Measurements from ENCODE around the gene AFF4. TPM values are rescaled to one million over a fixed set of nuclear protein-coding genes. Genes with fewer than 3 reads are reported as not detected.
"Not testable (repeated sequence)": the region's sequence is repeated elsewhere in the genome, so short reads cannot be mapped to it uniquely, and the experiment has no call there.

AFF4 gene, protein sequence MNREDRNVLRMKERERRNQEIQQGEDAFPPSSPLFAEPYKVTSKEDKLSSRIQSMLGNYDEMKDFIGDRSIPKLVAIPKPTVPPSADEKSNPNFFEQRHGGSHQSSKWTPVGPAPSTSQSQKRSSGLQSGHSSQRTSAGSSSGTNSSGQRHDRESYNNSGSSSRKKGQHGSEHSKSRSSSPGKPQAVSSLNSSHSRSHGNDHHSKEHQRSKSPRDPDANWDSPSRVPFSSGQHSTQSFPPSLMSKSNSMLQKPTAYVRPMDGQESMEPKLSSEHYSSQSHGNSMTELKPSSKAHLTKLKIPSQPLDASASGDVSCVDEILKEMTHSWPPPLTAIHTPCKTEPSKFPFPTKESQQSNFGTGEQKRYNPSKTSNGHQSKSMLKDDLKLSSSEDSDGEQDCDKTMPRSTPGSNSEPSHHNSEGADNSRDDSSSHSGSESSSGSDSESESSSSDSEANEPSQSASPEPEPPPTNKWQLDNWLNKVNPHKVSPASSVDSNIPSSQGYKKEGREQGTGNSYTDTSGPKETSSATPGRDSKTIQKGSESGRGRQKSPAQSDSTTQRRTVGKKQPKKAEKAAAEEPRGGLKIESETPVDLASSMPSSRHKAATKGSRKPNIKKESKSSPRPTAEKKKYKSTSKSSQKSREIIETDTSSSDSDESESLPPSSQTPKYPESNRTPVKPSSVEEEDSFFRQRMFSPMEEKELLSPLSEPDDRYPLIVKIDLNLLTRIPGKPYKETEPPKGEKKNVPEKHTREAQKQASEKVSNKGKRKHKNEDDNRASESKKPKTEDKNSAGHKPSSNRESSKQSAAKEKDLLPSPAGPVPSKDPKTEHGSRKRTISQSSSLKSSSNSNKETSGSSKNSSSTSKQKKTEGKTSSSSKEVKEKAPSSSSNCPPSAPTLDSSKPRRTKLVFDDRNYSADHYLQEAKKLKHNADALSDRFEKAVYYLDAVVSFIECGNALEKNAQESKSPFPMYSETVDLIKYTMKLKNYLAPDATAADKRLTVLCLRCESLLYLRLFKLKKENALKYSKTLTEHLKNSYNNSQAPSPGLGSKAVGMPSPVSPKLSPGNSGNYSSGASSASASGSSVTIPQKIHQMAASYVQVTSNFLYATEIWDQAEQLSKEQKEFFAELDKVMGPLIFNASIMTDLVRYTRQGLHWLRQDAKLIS
- 40.5 and 40.8 TPM in 2 replicates for total RNA-seq (2014; rRNA removed; shearing (Covaris generic))
- 28.3 and 43.6 TPM in 2 replicates for polyA plus RNA-seq (2015; cell fraction: cytosol; rRNA removed)
- 50.2 and 52.1 TPM in 2 replicates for polyA plus RNA-seq (2015; cell fraction: nucleus; rRNA removed)

DNA sequence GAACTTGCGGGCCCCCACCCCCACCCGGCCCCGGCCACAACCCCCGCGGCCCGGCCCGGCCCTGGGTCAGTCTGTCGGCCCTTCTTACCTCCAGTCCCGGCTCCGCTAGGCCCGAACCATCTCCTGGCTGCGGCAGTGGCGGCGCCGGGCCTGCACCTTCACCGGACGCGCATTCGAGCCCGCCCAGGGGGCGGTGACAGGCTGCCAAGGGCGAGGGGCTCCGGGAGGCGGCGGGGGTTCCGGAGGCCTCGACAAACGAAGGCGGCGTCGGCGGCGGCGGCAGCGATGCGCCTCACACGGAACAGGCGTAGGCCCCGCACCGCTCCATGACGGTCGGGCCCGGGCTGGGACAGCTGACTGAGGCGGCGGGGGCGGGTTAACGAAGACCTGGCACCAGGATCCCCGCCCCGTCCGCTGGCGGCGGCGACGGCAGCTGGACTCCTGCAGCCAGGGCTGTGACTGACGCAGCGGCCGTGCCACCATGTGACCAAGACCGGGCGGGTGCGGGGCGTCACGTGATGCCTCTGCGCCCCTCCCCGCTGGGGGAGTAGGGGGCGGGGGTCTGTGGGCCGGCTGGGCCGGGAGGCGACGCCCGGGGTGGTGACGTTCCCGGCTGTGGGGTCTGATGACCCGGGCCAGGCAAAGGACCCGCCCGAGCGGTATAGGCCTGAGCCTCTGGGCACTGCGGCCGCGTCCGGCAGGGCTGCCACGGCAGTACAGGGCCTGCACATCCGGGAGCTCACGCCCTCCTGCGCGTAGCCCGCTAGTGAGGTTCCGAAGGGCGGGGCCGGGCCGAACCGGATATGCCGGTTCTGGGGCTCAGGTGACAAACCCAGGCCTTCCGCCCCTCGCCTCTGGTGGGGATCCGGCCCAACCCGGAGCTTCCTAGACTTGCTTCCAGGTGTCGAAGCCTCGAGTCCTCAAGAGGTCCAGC is at the start of gene AFF4:
TSS of gene AFF4 (minus strand) at position 464 of the 934 bp plus-strand sequence. CDS start 26,445 bp downstream, outside the sequence.
- peak; percentile 93 for DNase-seq (ENCODE audit: low read depth, low spot score)
- in situ Hi-C loops (cut with HindIII; ENCODE audit: low pct_unique_long_range_greater_than_20kb, low sequenced_read_pairs), result no loop called here

DNA sequence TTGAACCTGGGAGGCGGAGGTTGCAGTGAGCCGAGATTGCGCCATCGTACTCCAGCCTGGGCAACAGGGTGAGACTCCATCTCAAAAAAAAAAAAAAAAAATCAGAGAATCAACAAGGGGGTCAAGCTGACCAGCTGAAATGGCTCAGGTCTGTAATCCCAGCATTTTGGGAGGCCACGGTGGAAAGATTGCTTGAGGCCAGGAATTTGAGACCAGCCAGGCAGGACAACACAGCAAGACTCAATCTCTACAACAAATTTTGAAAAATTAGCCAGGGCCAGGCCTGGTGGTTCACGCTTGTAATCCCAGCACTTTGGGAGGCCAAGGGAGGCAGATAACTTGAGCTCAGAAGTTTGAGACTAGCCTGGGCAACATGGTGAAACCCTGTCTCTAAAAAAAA is 45.0 kb upstream of the AFF4 start:
- in situ Hi-C loops (cut with HindIII; ENCODE audit: low pct_unique_long_range_greater_than_20kb, low sequenced_read_pairs); DNase-seq (ENCODE audit: low read depth, low spot score): not testable (repeated sequence)

DNA sequence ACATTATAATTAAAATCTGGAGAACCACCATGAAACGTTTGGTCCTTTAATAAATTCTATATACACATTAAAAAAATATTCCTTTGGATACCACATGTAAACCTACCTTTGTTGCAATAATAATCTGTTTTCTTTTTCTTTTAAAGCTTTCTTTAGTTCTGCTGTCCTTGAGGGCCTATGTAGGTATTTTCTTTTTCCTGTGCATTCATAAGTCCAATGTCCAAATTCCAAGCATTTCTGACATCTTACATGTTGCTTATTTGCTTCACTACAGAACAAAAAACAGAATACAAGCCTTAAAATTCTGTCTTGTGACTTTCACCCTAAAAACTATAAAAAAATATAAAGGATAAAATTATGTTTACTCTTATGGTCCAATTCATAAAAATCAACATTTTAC is 43.2 kb upstream of the AFF4 start:
- in situ Hi-C loops (cut with HindIII; ENCODE audit: low pct_unique_long_range_greater_than_20kb, low sequenced_read_pairs), result no loop called here
- no peak for DNase-seq (ENCODE audit: low read depth, low spot score)

DNA sequence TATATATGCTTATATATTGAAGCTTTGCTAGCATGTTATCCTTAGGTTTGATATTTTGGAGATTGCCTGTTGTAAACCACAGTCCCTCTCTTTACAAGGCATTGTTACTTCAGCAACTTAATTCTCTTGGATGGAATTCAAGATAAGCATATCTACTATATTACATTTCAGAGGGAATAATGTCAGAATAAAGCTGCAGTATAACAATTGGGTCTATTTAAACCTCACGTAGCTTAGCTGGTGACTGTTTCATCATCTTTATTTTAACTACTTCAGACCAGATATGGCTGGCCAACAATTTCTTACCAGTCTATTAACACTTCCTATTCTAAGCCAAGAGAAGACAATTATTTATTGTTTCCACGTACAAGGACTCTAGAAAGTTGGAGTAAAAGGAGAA is 35.8 kb upstream of the AFF4 start:
- DNase-seq (ENCODE audit: low read depth, low spot score), result no peak
- in situ Hi-C loops (cut with HindIII; ENCODE audit: low pct_unique_long_range_greater_than_20kb, low sequenced_read_pairs), result no loop called here

DNA sequence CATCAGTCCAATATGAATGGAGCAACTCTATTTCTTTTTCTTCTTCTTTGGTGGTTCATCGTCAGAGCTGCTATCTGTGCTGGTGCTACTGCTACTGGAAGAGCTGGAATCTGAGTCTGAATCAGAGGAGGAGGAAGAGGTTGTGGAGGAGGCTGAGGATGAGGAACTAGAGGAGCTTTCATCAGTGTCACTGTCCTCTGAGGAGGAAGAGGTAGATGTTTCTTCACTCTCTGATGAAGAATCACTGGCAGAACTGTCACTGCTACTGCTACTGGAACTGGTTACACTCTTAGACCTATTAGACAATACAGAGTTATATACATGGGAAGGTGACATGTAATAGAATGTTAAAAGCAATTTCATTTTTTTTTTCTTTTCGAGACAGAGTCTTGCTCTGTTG is 35.1 kb upstream of the AFF4 start:
- in situ Hi-C loops (cut with HindIII; ENCODE audit: low pct_unique_long_range_greater_than_20kb, low sequenced_read_pairs), result no loop called here
- DNase-seq (ENCODE audit: low read depth, low spot score), result no peak

DNA sequence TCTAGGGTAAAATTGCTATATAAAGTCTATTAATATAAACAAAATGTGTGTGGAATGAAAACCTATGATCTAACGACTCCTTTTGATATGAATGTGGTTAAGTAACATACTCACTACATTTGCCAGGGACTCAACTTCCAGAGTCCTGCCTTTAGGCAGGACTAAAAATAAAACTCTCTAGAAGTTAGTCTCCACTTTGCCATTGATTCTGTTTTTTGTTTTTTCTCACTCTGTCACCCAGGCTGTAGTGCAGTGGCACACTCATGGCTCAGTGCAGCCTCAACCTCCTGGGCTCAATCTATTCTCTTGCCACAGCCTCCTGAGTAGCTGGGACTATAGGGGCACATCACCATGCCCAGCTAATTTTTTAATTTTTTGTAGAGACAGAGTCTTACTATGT is 32.9 kb upstream of the AFF4 start:
- in situ Hi-C loops (cut with HindIII; ENCODE audit: low pct_unique_long_range_greater_than_20kb, low sequenced_read_pairs), result no loop called here
- DNase-seq (ENCODE audit: low read depth, low spot score), result no peak

DNA sequence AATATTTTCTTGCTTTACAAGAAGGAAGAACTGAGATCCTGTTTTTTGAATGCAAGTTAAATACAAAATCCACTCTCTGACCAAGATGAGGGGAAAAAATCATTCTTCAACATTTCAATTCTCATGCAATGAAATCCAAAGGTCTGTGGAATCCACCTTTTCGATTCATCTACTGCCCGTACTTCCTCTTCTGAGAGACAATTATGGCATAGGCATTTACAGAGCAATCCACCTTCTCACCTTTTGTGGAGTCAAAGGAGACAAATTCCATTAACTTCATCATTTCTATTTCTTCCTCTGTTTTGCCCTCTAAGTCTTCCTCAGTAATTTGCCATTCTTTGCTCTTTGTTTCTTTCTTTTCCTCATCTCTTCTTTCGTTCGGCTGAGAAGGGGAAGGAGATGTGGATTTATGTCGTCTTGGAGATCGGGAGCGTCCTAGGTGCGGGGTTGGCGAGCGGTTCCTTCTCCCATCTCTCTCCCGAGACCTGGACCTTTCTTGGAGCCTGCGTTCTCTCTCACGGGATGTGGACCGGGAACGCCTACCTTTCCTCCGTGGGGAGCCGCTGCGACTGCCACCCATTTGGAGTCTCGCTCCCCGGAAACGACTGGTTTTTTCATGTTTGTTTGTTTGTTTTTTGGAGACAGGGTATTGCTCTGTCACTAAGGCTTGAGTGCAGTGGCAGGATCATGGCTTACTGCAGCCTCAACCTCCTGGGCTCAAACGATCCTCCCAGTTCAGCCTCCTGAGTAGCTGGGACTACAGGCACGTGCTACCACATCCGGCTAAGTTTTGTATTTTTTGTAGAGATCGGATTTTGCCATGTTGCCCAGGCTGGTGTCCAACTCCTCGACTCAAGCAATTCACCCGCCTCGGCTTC is 24.3 kb upstream of the AFF4 start:
- DNase-seq (ENCODE audit: low read depth, low spot score), result no peak
- in situ Hi-C loops (cut with HindIII; ENCODE audit: low pct_unique_long_range_greater_than_20kb, low sequenced_read_pairs), result no loop called here

DNA sequence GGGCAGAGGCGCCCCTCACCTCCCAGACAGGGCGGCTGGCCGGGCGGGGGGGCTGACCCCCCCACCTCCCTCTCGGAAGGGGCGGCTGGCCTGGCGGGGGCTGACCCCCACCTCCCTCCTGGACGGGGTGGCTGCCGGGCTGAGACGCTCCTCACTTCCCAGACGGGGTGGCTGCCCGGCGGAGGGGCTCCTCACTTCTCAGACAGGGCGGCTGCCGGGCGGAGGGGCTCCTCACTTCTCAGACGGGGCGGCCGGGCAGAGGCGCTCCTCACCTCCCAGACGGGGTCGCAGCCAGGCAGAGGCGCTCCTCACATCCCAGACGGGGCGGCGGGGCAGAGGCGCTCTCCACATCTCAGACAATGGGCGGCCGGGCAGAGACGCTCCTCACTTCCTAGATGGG is 19.5 kb upstream of the AFF4 start:
- DNase-seq (ENCODE audit: low read depth, low spot score); in situ Hi-C loops (cut with HindIII; ENCODE audit: low pct_unique_long_range_greater_than_20kb, low sequenced_read_pairs): not testable (repeated sequence)

DNA sequence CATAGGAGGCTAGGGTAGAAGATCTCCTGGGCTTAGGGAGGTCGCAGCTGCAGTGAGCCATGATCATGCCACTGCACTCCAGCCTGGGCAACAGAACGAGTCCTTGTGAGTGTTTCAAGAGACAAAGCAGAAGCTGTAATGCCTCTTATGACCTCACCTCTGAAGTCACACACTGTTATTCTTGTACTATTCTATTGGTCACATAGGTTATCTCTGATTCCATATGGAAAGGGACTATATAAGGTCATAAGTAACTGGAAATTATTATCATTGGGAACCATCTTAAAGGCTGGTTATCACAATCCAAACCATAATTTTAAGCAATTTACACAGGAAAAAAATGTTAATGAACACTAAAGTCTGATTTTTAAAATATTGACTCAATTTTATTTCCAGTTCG is 17.9 kb upstream of the AFF4 start:
- in situ Hi-C loops (cut with HindIII; ENCODE audit: low pct_unique_long_range_greater_than_20kb, low sequenced_read_pairs), result no loop called here
- peak; percentile 29 for DNase-seq (ENCODE audit: low read depth, low spot score)

DNA sequence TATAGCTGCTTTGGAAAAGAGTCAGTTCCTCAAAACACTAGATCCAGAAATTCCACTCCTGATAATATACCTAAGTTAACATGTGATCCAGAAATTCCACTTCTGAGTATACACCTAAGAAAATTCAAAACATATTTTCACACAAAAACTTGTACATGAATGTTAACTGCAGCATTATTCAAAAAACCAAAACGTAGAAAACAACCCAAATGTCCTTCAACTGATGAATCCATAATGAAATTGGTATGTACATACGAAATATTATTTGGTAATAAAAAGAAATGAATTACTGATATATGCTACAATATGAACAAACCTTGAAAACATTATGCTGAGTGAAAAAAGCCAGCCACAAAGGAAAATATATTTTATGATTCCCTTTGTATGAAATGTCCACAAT is 16.5 kb upstream of the AFF4 start:
- in situ Hi-C loops (cut with HindIII; ENCODE audit: low pct_unique_long_range_greater_than_20kb, low sequenced_read_pairs), result no loop called here
- DNase-seq (ENCODE audit: low read depth, low spot score), result no peak

DNA sequence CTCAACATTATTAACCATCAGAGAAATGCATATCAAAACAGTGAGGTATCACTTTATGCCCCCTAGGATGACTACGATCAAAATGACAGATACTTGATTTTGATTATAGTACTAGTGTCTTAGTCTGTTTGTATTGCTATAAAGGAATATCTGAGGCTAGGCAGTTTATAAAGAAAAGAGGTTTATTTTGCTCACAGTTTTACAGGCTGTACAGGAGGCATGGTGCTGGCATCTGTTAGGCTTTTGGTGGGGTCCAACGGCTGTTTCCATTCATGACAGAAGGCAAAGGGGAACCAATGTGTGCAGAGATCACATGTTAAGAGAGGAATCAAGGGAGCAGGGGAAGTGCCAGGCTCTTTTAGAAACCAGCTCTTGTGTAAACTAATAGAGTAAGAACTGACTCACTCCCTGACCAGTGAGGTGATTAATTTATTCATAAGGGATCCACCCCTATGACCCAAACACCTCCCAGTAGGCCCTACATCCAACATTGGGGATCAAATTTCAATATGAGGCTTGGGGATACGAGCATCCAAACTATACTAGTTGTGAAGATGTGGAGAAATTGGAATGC is 16.0 kb upstream of the AFF4 start:
- in situ Hi-C loops (cut with HindIII; ENCODE audit: low pct_unique_long_range_greater_than_20kb, low sequenced_read_pairs), result no loop called here

DNA sequence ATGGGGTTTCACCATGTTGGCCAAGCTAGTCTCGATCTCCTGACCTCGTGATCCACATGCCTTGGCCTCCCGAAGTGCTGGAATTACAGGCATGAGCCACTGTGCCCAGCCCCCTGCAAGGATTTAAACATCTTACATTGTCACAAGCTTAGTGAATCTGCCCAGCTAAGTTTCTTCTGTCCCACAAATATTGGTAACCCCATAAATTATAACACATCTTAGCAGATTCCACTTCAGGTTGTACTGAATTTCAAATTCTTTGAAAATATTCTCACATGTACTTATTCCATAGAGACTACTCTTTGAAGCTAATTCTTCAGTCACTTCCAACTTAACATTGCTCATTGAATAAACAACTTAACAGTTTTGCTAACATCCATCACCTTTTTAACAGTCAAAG is 13.4 kb upstream of the AFF4 start:
- in situ Hi-C loops (cut with HindIII; ENCODE audit: low pct_unique_long_range_greater_than_20kb, low sequenced_read_pairs), result no loop called here

More for the DNA sequence above, 16.0 kb upstream of the AFF4 start:
- DNase-seq (ENCODE audit: low read depth, low spot score), result no peak

DNA sequence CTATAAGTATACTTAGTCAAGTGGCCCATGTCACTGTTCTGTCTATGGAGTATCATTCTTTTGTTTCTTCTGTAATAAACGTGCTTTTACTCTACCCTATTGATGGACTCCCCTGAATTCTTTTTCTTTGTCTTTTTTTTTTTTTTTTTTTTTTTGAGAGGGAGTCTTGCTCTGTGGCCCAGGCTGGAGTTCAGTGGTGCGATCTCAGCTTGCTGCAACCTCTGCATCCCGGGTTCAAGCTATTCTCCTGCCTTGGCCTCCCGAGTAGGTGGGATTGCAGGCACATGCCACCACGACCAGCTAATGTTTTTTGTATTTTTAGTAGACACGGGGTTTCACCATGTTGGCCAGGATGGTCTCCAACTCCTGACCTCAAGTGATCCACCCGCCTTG is 9.0 kb upstream of the AFF4 start:
- not testable (repeated sequence) for DNase-seq (ENCODE audit: low read depth, low spot score)

More for the DNA sequence above, 13.4 kb upstream of the AFF4 start:
- DNase-seq (ENCODE audit: low read depth, low spot score), result no peak

DNA sequence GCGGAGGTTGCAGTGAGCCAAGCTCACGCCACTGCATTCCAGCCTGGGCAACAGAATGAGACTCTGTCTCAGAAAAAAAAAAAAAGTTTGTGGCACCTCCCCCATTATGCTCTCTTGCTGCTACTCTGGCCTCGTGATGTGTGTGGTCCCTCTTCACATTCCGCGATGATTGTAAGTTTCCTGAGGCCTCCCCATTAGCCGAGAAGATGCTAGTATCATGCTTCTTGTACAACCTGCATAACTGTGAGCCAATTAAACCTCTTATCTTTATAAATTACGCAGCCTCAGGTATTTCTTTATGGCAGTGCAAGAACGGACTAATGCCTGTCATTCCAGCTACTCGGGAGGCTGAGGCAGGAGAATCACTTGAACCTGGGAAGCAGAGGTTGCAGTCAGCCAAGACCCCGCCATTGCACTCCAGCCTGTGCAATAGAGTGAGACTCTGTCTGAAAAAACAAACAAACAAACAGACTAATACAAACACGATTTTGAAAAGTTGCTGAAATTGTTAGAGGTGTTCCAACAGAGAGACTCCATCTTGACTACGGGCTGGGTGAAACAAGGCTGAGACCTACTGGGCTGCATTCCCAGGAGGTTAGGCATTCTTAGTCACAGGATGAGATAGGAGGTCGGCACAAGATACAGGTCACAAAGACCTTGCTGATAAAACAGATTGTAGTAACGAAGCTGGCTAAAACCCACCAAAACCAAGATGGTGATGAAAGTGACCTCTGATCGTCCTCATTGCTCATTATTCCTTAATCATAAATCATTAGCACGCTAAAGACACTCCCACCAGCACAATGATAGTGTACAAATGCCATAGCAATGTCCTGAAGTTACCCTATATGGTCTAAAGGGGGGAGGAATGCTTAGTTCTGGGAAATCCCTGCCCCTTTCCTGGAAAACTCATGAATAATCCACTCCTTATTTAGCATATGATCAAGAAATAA is 8.3 kb upstream of the AFF4 start:
- no peak for DNase-seq (ENCODE audit: low read depth, low spot score)
- in situ Hi-C loops (cut with HindIII; ENCODE audit: low pct_unique_long_range_greater_than_20kb, low sequenced_read_pairs), result no loop called here

More for the DNA sequence above, 9.0 kb upstream of the AFF4 start:
- in situ Hi-C loops (cut with HindIII; ENCODE audit: low pct_unique_long_range_greater_than_20kb, low sequenced_read_pairs), result not testable (repeated sequence)

DNA sequence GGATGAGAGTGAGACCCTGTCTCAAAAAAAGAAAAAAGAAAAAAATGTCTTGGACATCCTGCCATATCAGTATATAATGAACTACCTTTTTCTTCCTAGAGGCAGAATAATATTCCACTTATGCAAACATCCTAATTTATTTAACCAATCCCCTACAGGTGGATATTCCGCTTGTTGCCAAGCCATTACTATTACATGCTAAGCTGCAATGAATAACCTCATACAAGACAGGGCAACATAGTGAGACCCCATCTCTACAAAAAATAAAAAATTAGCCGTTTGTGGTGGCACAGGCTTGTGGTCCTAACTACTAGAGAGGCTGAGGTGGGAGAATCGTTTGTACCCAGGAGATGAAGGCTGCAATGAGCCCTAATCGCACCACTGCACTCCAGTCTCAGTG is 1.7 kb upstream of the AFF4 start:
- DNase-seq (ENCODE audit: low read depth, low spot score), result no peak
- in situ Hi-C loops (cut with HindIII; ENCODE audit: low pct_unique_long_range_greater_than_20kb, low sequenced_read_pairs), result no loop called here
